ENCODE data around the gene HOOK2. TPM values are rescaled to one million over a fixed set of nuclear protein-coding genes. Genes with fewer than 3 reads are reported as not detected.

Gene HOOK2
- total and polyA plus RNA-seq, 9 of the 15 experiments (the other 6 are each of a cell fraction or from before 2014, with no cell fraction given) = 1.3 to 17.2 (median 9.9) TPM

DNA sequence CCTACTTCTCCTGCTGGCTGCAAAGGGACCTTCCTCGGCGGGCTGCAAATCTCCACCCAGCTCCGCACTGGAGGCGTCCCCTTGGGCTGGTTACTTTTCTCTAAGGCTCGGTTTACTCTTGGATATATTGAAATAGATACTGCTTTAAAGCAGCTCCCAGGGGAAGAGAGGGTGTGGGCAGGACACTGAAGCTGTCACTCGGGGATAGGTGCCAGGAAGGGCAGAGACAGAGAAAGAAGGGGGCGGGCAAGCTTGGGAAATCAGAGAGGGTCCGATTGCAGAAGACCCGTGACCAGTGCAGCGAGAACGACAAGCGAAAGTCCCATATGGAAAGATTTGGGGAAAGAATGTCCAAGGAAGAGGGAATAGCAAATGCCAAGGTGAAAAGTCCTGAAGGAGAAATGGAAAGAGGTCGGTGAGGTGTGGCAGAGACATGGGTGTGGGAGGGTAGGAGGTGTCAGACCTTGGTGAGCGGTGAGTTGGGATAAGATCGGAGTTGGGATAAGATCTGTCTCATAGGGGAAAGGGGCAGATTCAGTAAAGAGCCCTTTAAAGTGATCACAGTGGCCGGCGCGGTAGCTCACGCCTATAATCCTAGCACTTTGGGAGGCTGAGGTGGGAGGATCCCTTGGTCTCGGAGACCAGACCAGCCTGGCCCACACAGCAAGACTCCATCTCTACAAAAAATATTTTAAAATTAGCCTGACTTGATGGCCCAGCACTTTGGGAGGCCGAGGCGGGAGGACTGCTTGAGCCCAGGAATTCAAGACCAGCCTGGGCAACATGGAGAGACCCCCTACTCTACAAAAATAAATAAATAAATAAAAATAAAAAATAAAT, 27.1 kb upstream of the HOOK2 start (continued):
- TF ChIP-seq, protein P1, sequence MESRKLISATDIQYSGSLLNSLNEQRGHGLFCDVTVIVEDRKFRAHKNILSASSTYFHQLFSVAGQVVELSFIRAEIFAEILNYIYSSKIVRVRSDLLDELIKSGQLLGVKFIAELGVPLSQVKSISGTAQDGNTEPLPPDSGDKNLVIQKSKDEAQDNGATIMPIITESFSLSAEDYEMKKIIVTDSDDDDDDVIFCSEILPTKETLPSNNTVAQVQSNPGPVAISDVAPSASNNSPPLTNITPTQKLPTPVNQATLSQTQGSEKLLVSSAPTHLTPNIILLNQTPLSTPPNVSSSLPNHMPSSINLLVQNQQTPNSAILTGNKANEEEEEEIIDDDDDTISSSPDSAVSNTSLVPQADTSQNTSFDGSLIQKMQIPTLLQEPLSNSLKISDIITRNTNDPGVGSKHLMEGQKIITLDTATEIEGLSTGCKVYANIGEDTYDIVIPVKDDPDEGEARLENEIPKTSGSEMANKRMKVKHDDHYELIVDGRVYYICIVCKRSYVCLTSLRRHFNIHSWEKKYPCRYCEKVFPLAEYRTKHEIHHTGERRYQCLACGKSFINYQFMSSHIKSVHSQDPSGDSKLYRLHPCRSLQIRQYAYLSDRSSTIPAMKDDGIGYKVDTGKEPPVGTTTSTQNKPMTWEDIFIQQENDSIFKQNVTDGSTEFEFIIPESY (CRISPR knock-in tag; IDR thresholded peaks at IDR 0.05) = peak; percentile 37; the same call in 1 of the 2 replicates
- TF ChIP-seq ARHGAP35 (IDR thresholded peaks at IDR 0.05; ENCODE audit: partially characterized antibody) = no peak
- peak; percentile 60 for TF ChIP-seq RBM25 (IDR thresholded peaks at IDR 0.05; ENCODE audit: low read depth, low read length, severe bottlenecking)
- no peak for TF ChIP-seq OTX1 (CRISPR knock-in tag; IDR thresholded peaks at IDR 0.05)
- TF ChIP-seq RUNX1 (IDR thresholded peaks at IDR 0.05; ENCODE audit: low read depth) = no peak
- no peak for TF ChIP-seq ARID2 (IDR thresholded peaks at IDR 0.05)
- TF ChIP-seq ZSCAN32 (CRISPR knock-in tag; IDR thresholded peaks at IDR 0.05) = no peak
- TF ChIP-seq, protein P2, sequence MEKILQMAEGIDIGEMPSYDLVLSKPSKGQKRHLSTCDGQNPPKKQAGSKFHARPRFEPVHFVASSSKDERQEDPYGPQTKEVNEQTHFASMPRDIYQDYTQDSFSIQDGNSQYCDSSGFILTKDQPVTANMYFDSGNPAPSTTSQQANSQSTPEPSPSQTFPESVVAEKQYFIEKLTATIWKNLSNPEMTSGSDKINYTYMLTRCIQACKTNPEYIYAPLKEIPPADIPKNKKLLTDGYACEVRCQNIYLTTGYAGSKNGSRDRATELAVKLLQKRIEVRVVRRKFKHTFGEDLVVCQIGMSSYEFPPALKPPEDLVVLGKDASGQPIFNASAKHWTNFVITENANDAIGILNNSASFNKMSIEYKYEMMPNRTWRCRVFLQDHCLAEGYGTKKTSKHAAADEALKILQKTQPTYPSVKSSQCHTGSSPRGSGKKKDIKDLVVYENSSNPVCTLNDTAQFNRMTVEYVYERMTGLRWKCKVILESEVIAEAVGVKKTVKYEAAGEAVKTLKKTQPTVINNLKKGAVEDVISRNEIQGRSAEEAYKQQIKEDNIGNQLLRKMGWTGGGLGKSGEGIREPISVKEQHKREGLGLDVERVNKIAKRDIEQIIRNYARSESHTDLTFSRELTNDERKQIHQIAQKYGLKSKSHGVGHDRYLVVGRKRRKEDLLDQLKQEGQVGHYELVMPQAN (IDR thresholded peaks at IDR 0.05; ENCODE audit: borderline replicate concordance) = no peak
- no peak for TF ChIP-seq HMGN3 (IDR thresholded peaks at IDR 0.05; ENCODE audit: borderline replicate concordance, extremely low read depth, insufficient read length, low read depth, low read length)
- TF ChIP-seq SMC3 (conservative IDR thresholded peaks at IDR 0.05; ENCODE audit: insufficient read depth, low read depth, low read length) = no peak
- no peak for TF ChIP-seq CCAR2 (IDR thresholded peaks at IDR 0.05; ENCODE audit: low read depth, low read length)
- TF ChIP-seq ZNF184 (CRISPR knock-in tag; IDR thresholded peaks at IDR 0.05) = no peak
- peak; percentile 78; the same call in 1 of the 2 replicates for TF ChIP-seq BCOR (IDR thresholded peaks at IDR 0.05)
- TF ChIP-seq CSDE1 (IDR thresholded peaks at IDR 0.05) = no peak
- TF ChIP-seq ZNF589 (CRISPR knock-in tag; IDR thresholded peaks at IDR 0.05; ENCODE audit: low read depth) = no peak
- no peak for TF ChIP-seq U2AF2 (optimal IDR thresholded peaks at IDR 0.05; ENCODE audit: low read depth, low read length)
